ENCODE measurements around the gene RFLNA. TPM values are rescaled to one million over a fixed set of nuclear protein-coding genes. Genes with fewer than 3 reads are reported as not detected.
A peak's percentile ranks its signal among the peaks of the same experiment; 100 is the strongest.

The RFLNA gene
- total and polyA plus RNA-seq, 2 of the 13 experiments (the other 11 are each of a cell fraction or from before 2014, with no cell fraction given) = not detected

DNA sequence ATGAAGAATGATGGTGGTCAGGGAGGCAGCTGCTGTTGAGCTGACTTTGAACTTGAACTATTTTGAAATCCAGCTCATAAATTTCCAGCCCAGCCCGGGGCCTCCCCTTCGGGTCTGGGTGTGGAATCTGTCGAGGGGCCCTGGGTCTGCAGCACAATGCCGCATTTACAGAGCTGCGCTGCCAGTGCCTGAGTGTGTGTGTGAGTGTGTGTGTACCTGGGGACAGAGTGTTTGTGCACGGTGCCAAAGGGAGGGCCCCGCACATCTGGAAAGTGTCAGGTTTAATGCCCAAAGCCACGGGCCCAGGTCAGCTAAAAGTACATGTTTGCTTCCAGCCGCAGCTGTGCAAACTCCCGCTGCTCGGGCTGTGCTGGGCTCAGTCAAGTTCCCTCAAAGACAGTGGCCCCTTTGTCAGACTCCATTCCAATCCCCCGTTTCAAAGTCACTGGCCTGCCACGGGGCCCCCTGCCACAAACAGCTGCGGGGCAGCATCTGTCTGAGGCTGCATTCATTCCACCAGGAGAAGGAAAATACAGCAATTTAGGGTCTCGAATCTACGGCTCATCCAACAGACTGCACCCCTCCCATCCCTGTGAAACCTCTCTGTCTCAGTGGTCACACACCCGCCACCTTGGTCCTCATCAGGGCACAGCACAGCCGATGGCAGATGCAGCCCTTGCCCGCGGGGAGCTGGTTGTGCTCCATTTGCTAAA, 16.3 kb upstream of the RFLNA start (continued):
- TF ChIP-seq, protein P1, sequence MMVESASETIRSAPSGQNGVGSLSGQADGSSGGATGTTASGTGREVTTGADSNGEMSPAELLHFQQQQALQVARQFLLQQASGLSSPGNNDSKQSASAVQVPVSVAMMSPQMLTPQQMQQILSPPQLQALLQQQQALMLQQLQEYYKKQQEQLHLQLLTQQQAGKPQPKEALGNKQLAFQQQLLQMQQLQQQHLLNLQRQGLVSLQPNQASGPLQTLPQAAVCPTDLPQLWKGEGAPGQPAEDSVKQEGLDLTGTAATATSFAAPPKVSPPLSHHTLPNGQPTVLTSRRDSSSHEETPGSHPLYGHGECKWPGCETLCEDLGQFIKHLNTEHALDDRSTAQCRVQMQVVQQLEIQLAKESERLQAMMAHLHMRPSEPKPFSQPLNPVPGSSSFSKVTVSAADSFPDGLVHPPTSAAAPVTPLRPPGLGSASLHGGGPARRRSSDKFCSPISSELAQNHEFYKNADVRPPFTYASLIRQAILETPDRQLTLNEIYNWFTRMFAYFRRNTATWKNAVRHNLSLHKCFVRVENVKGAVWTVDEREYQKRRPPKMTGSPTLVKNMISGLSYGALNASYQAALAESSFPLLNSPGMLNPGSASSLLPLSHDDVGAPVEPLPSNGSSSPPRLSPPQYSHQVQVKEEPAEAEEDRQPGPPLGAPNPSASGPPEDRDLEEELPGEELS (CRISPR knock-in tag; IDR thresholded peaks at IDR 0.05) = peak; percentile 62
- TF ChIP-seq, protein P2, sequence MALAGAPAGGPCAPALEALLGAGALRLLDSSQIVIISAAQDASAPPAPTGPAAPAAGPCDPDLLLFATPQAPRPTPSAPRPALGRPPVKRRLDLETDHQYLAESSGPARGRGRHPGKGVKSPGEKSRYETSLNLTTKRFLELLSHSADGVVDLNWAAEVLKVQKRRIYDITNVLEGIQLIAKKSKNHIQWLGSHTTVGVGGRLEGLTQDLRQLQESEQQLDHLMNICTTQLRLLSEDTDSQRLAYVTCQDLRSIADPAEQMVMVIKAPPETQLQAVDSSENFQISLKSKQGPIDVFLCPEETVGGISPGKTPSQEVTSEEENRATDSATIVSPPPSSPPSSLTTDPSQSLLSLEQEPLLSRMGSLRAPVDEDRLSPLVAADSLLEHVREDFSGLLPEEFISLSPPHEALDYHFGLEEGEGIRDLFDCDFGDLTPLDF (CRISPR knock-in tag; IDR thresholded peaks at IDR 0.05) = no peak
- TF ChIP-seq NR2F1 (CRISPR knock-in tag; IDR thresholded peaks at IDR 0.05) (0 out of 4 replicates have a peak, but pooled peaks of 1 of the 2 experiments have one; percentile 24), HNF4A (CRISPR knock-in tag; IDR thresholded peaks at IDR 0.05) (peak; percentile 77), HIVEP1 (CRISPR knock-in tag; IDR thresholded peaks at IDR 0.05) (peak; percentile 58), IKZF4 (CRISPR knock-in tag; IDR thresholded peaks at IDR 0.05; ENCODE audit: borderline replicate concordance, low read depth, not compliant biosample characterization) (peak; percentile 38), ZSCAN31 (CRISPR knock-in tag; IDR thresholded peaks at IDR 0.05; ENCODE audit: low read depth) (0 out of 2 replicates have a peak, but pooled peaks have one; percentile 43), SKI (IDR thresholded peaks at IDR 0.05; ENCODE audit: partially characterized antibody) (peak; percentile 98), ZNF431 (CRISPR knock-in tag; IDR thresholded peaks at IDR 0.05; ENCODE audit: borderline replicate concordance, low read depth) (0 out of 2 replicates have a peak, but pooled peaks have one; percentile 33), ZSCAN9 (CRISPR knock-in tag; IDR thresholded peaks at IDR 0.05; ENCODE audit: borderline replicate concordance) (0 out of 2 replicates have a peak, but pooled peaks have one; percentile 11), SNAI1 (CRISPR knock-in tag; IDR thresholded peaks at IDR 0.05; ENCODE audit: borderline replicate concordance) (no peak), RELA (CRISPR knock-in tag; IDR thresholded peaks at IDR 0.05) (no peak)
- TF ChIP-seq, protein P3, sequence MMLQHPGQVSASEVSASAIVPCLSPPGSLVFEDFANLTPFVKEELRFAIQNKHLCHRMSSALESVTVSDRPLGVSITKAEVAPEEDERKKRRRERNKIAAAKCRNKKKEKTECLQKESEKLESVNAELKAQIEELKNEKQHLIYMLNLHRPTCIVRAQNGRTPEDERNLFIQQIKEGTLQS (CRISPR knock-in tag; IDR thresholded peaks at IDR 0.05) = peak; percentile 12; the same call in 1 of the 2 replicates
- TF ChIP-seq, protein P4, sequence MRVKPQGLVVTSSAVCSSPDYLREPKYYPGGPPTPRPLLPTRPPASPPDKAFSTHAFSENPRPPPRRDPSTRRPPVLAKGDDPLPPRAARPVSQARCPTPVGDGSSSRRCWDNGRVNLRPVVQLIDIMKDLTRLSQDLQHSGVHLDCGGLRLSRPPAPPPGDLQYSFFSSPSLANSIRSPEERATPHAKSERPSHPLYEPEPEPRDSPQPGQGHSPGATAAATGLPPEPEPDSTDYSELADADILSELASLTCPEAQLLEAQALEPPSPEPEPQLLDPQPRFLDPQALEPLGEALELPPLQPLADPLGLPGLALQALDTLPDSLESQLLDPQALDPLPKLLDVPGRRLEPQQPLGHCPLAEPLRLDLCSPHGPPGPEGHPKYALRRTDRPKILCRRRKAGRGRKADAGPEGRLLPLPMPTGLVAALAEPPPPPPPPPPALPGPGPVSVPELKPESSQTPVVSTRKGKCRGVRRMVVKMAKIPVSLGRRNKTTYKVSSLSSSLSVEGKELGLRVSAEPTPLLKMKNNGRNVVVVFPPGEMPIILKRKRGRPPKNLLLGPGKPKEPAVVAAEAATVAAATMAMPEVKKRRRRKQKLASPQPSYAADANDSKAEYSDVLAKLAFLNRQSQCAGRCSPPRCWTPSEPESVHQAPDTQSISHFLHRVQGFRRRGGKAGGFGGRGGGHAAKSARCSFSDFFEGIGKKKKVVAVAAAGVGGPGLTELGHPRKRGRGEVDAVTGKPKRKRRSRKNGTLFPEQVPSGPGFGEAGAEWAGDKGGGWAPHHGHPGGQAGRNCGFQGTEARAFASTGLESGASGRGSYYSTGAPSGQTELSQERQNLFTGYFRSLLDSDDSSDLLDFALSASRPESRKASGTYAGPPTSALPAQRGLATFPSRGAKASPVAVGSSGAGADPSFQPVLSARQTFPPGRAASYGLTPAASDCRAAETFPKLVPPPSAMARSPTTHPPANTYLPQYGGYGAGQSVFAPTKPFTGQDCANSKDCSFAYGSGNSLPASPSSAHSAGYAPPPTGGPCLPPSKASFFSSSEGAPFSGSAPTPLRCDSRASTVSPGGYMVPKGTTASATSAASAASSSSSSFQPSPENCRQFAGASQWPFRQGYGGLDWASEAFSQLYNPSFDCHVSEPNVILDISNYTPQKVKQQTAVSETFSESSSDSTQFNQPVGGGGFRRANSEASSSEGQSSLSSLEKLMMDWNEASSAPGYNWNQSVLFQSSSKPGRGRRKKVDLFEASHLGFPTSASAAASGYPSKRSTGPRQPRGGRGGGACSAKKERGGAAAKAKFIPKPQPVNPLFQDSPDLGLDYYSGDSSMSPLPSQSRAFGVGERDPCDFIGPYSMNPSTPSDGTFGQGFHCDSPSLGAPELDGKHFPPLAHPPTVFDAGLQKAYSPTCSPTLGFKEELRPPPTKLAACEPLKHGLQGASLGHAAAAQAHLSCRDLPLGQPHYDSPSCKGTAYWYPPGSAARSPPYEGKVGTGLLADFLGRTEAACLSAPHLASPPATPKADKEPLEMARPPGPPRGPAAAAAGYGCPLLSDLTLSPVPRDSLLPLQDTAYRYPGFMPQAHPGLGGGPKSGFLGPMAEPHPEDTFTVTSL (CRISPR knock-in tag; IDR thresholded peaks at IDR 0.05; ENCODE audit: borderline replicate concordance) = no peak
- TF ChIP-seq, protein P5, sequence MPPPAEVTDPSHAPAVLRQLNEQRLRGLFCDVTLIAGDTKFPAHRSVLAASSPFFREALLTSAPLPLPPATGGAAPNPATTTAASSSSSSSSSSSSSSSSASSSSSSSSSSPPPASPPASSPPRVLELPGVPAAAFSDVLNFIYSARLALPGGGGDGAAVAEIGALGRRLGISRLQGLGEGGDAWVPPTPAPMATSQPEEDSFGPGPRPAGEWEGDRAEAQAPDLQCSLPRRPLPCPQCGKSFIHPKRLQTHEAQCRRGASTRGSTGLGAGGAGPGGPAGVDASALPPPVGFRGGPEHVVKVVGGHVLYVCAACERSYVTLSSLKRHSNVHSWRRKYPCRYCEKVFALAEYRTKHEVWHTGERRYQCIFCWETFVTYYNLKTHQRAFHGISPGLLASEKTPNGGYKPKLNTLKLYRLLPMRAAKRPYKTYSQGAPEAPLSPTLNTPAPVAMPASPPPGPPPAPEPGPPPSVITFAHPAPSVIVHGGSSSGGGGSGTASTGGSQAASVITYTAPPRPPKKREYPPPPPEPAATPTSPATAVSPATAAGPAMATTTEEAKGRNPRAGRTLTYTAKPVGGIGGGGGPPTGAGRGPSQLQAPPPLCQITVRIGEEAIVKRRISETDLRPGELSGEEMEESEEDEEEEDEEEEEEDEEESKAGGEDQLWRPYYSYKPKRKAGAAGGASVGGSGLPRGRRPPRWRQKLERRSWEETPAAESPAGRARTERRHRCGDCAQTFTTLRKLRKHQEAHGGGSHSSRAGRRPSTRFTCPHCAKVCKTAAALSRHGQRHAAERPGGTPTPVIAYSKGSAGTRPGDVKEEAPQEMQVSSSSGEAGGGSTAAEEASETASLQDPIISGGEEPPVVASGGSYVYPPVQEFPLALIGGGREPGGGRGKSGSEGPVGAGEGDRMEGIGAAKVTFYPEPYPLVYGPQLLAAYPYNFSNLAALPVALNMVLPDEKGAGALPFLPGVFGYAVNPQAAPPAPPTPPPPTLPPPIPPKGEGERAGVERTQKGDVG (CRISPR knock-in tag; IDR thresholded peaks at IDR 0.05; ENCODE audit: borderline replicate concordance) = peak; percentile 73; the same call in 1 of the 2 replicates
